ENCODE data around the gene CADM4. TPM values are rescaled to one million over a fixed set of nuclear protein-coding genes. Genes with fewer than 3 reads are reported as not detected.
"Not testable (repeated sequence)": the region's sequence is repeated elsewhere in the genome, so short reads cannot be mapped to it uniquely, and the experiment has no call there.

The CADM4 gene
- total RNA-seq, 1 experiment from 2014 or later = 28.7 TPM

- DNase-seq (ENCODE audit: low spot score) = no peak
- H3K36me3 ChIP-seq (ENCODE audit: insufficient read depth, low read length, poor library complexity, severe bottlenecking) = peaks cover 13% of the 10 kb centered on the region
- ChIA-PET CTCF (no interaction called here), POLR2A (ENCODE audit: low non-redundant PET) (no interaction called here)
- no TSS peak for BruUV-seq (replicated peaks)
- peaks cover 5% of the 10 kb centered on the region for H3K4me1 ChIP-seq (ENCODE audit: insufficient read depth, low read length, poor library complexity, severe bottlenecking)
- intact Hi-C loops (cut with micrococcal nuclease; ENCODE audit: unreplicated experiment) = no loop called here
- TF ChIP-seq EZH2 (IDR thresholded peaks at IDR 0.05; ENCODE audit: borderline replicate concordance, low read depth, low read length, poor library complexity, severe bottlenecking) = no peak
- no peak for TF ChIP-seq CTCF (conservative IDR thresholded peaks at IDR 0.05; ENCODE audit: low read depth, low read length)
- no peak overlapping the region for H3K27ac ChIP-seq (ENCODE audit: low read depth, low read length, poor library complexity, severe bottlenecking)
- no peak overlapping the region for H3K4me3 ChIP-seq (ENCODE audit: low read depth, low read length, poor library complexity, severe bottlenecking)
- no peaks in the 10 kb centered on the region for H3K27me3 ChIP-seq (replicated peaks; ENCODE audit: insufficient read depth, low read depth, low read length, poor library complexity)
- H3K9me3 ChIP-seq (ENCODE audit: low read depth, low read length, poor library complexity, severe bottlenecking) = no peaks in the 10 kb centered on the region
These were observed 47.5 kb downstream of the CADM4 start for GRCh38 chr19:43591904-43592772.

GRCh38 chr19:43589678-43590077 lies 50.0 kb downstream of the CADM4 start:
- Histone ChIP-seq H3K4me3 (ENCODE audit: low read depth, low read length, poor library complexity, severe bottlenecking) (no peak overlapping the region), H3K27ac (ENCODE audit: low read depth, low read length, poor library complexity, severe bottlenecking) (no peak overlapping the region), H3K27me3 (replicated peaks; ENCODE audit: insufficient read depth, low read depth, low read length, poor library complexity) (no peaks in the 10 kb centered on the region), H3K4me1 (ENCODE audit: insufficient read depth, low read length, poor library complexity, severe bottlenecking) (peaks cover 4% of the 10 kb centered on the region), H3K36me3 (ENCODE audit: insufficient read depth, low read length, poor library complexity, severe bottlenecking) (peaks cover 13% of the 10 kb centered on the region), H3K9me3 (ENCODE audit: low read depth, low read length, poor library complexity, severe bottlenecking) (no peaks in the 10 kb centered on the region)
- DNase-seq (ENCODE audit: low spot score) = no peak
- ChIA-PET CTCF (no interaction called here), POLR2A (ENCODE audit: low non-redundant PET) (no interaction called here)
- intact Hi-C loops (cut with micrococcal nuclease; ENCODE audit: unreplicated experiment) = no loop called here
- BruUV-seq (replicated peaks) = no TSS peak
- no peak for TF ChIP-seq CTCF (conservative IDR thresholded peaks at IDR 0.05; ENCODE audit: low read depth, low read length)
- no peak for TF ChIP-seq EZH2 (IDR thresholded peaks at IDR 0.05; ENCODE audit: borderline replicate concordance, low read depth, low read length, poor library complexity, severe bottlenecking)

GRCh38 chr19:43589277-43589676 lies 50.4 kb downstream of the CADM4 start:
- no TSS peak for BruUV-seq (replicated peaks)

GRCh38 chr19:43587029-43587428 lies 52.6 kb downstream of the CADM4 start:
- H3K27me3 ChIP-seq (replicated peaks; ENCODE audit: insufficient read depth, low read depth, low read length, poor library complexity); BruUV-seq (replicated peaks); H3K36me3 ChIP-seq (ENCODE audit: insufficient read depth, low read length, poor library complexity, severe bottlenecking); H3K27ac ChIP-seq (ENCODE audit: low read depth, low read length, poor library complexity, severe bottlenecking); H3K4me3 ChIP-seq (ENCODE audit: low read depth, low read length, poor library complexity, severe bottlenecking); DNase-seq (ENCODE audit: low spot score); H3K9me3 ChIP-seq (ENCODE audit: low read depth, low read length, poor library complexity, severe bottlenecking); H3K4me1 ChIP-seq (ENCODE audit: insufficient read depth, low read length, poor library complexity, severe bottlenecking); CTCF ChIA-PET; intact Hi-C loops (cut with micrococcal nuclease; ENCODE audit: unreplicated experiment): not testable (repeated sequence)
- POLR2A ChIA-PET (ENCODE audit: low non-redundant PET) = interaction anchor here (0.6 kb wide), 1 partner anchor 53 kb away, joined by 12 read pairs; no protein-coding TSS in a partner anchor

More at GRCh38 chr19:43589277-43589676, 50.4 kb downstream of the CADM4 start:
- POLR2A ChIA-PET (ENCODE audit: low non-redundant PET) = no interaction called here
- intact Hi-C loops (cut with micrococcal nuclease; ENCODE audit: unreplicated experiment) = no loop called here
- Histone ChIP-seq H3K4me3 (ENCODE audit: low read depth, low read length, poor library complexity, severe bottlenecking) (no peak overlapping the region), H3K9me3 (ENCODE audit: low read depth, low read length, poor library complexity, severe bottlenecking) (no peaks in the 10 kb centered on the region), H3K4me1 (ENCODE audit: insufficient read depth, low read length, poor library complexity, severe bottlenecking) (peaks cover under 1% of the 10 kb centered on the region), H3K27ac (ENCODE audit: low read depth, low read length, poor library complexity, severe bottlenecking) (no peak overlapping the region), H3K27me3 (replicated peaks; ENCODE audit: insufficient read depth, low read depth, low read length, poor library complexity) (no peaks in the 10 kb centered on the region), H3K36me3 (ENCODE audit: insufficient read depth, low read length, poor library complexity, severe bottlenecking) (peaks cover 13% of the 10 kb centered on the region)
- no peak for TF ChIP-seq EZH2 (IDR thresholded peaks at IDR 0.05; ENCODE audit: borderline replicate concordance, low read depth, low read length, poor library complexity, severe bottlenecking)
- no peak for TF ChIP-seq CTCF (conservative IDR thresholded peaks at IDR 0.05; ENCODE audit: low read depth, low read length)
- no peak for DNase-seq (ENCODE audit: low spot score)
- CTCF ChIA-PET = no interaction called here
